ENCODE data around the gene PCDHB3.
"Not testable (repeated sequence)": the region's sequence is repeated elsewhere in the genome, so short reads cannot be mapped to it uniquely, and the experiment has no call there.

Gene PCDHB3

DNA sequence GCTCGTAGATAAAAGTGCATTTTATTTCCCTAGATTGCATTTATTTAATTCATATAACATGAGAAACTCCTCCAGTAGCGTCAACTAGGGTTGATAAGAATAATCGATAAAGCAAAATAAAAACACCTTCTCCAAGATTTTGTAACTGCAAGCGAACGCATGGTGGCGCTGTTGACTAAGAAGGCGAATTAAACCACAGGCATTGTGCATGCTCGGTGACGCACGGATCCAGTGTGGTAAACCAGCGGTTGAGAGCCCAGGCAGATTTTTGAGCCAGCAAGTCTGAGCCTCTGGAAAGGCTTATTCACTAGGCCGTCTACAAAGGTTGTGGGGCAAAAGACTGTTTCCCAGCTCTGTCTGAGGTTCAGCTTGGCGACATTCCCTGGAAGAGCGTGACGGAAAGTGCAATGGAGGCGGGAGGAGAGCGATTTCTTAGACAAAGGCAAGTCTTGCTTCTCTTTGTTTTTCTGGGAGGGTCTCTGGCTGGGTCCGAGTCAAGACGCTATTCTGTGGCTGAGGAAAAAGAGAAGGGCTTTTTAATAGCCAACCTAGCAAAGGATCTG lies at the start of gene PCDHB3:
PCDHB3 (plus strand) TSS at position 231 of the 563 bp plus-strand sequence; CDS start at position 408, 177 bp downstream.
- Mint-ChIP-seq H3K36me3 (no peaks in the 10 kb centered on the region), H3K27me3 (peaks cover 20% of the 10 kb centered on the region), H3K9me3 (peaks cover 6% of the 10 kb centered on the region), H3K4me3 (no peak within 1 kb of the TSS), H3K27ac (no peak within 1 kb of the TSS), H3K4me1 (no peaks in the 10 kb centered on the region)
- ATAC-seq: no peak

DNA sequence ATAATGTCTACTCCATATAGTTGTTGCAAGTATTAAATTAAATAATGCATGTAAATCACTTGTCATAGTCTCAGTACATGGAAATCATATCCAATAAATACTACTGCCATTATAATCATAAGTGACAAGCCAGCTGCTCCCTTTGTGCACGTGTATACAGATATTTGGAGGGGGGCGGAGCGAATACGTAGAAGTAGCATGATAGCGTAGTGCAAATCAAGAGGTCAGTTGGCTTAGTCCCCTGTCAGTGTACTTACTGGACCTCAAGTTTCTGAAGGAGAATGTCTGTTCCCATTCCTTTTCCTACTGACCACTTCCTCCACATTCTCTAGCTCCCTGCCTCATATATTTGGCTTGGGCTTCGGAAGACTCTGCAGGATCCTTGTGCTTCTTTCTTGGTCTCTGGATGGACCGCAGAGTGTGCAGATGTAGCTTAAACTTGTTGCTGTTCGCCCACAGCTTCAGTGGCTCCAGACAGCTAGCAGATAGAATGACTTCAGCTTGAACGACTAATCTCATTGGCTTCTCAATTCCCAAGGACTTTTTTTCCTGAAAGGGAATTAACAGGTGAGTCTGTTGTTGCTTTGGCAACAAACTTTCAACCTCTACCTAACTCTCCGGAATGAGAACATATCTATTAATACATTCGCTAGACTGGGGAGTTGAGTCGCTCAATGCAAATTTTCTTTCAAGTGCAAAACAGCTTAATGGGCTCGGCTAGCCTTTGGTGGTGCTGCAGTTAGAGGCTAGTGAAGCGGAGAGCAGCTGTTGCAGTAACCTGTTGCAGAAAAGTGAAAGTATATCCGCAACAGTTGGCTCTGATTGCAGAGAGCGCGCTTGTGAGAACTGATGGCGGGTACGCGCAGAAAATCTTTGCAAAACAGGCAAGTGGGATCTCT lies 49.4 kb upstream of the PCDHB3 start, which contains the start of gene PCDHB1:
PCDHB1 (plus strand) TSS at position 753 of the 899 bp plus-strand sequence; CDS start at position 850, 97 bp downstream.
- Mint-ChIP-seq H3K27ac (no peak within 1 kb of the TSS), H3K27me3 (peaks cover 15% of the 10 kb centered on the region)
- no peak for ATAC-seq

DNA sequence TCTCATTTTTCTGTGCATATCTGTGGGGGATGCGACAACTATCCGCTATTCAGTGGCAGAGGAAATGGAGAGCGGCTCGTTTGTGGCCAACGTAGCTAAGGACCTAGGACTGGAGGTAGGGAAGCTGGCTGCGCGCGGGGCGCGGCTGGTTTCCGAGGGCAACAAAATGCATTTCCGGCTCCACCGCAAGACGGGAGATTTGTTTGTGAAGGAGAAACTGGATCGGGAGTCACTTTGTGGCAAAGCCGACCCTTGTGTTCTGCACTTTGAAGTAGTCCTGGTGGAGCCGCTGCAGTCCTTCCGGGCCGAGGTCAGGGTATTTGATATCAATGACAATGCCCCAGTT lies 48.8 kb upstream of the PCDHB3 start:
- H3K4me3 Mint-ChIP-seq: no peak overlapping the region
- H3K27ac Mint-ChIP-seq: no peak overlapping the region
- no peak for ATAC-seq
- H3K27me3 Mint-ChIP-seq: peaks cover 11% of the 10 kb centered on the region
- no peaks in the 10 kb centered on the region for H3K9me3 Mint-ChIP-seq
- no peaks in the 10 kb centered on the region for H3K36me3 Mint-ChIP-seq
- H3K4me1 Mint-ChIP-seq: no peaks in the 10 kb centered on the region

More for the DNA sequence above, 49.4 kb upstream of the PCDHB3 start, which contains the start of gene PCDHB1:
- no peaks in the 10 kb centered on the region for H3K4me1 Mint-ChIP-seq
- no peak within 1 kb of the TSS for H3K4me3 Mint-ChIP-seq
- no peaks in the 10 kb centered on the region for H3K9me3 Mint-ChIP-seq
- H3K36me3 Mint-ChIP-seq: no peaks in the 10 kb centered on the region

- no peak overlapping the region for H3K4me3 Mint-ChIP-seq
- peaks cover 5% of the 10 kb centered on the region for H3K9me3 Mint-ChIP-seq
- no peaks in the 10 kb centered on the region for H3K36me3 Mint-ChIP-seq
- no peaks in the 10 kb centered on the region for H3K4me1 Mint-ChIP-seq
- H3K27me3 Mint-ChIP-seq: no peaks in the 10 kb centered on the region
- no peak overlapping the region for H3K27ac Mint-ChIP-seq
- ATAC-seq: no peak
Observed at GRCh38 chr5:141077826-141078225, 22.4 kb upstream of the PCDHB3 start.

- Mint-ChIP-seq H3K27me3 (peaks cover 13% of the 10 kb centered on the region), H3K4me3 (no peak overlapping the region), H3K9me3 (peaks cover 7% of the 10 kb centered on the region), H3K36me3 (no peaks in the 10 kb centered on the region), H3K27ac (no peak overlapping the region), H3K4me1 (no peaks in the 10 kb centered on the region)
- ATAC-seq: no peak
Observed at GRCh38 chr5:141082228-141082627, 18.0 kb upstream of the PCDHB3 start.

- no peak for ATAC-seq
- H3K27ac Mint-ChIP-seq: no peak overlapping the region
- peaks cover 7% of the 10 kb centered on the region for H3K9me3 Mint-ChIP-seq
- H3K27me3 Mint-ChIP-seq: peaks cover 13% of the 10 kb centered on the region
- H3K4me1 Mint-ChIP-seq: no peaks in the 10 kb centered on the region
- no peaks in the 10 kb centered on the region for H3K36me3 Mint-ChIP-seq
- peak overlapping the region; percentile 77 for H3K4me3 Mint-ChIP-seq
Observed at GRCh38 chr5:141084487-141084989, 15.7 kb upstream of the PCDHB3 start.

GRCh38 chr5:141094481-141095262 lies 5.6 kb upstream of the PCDHB3 start, which contains the start of gene PCDHB2:
Gene PCDHB2, plus strand, starts transcription at chr5:141094615. Its CDS starts 176 bp downstream, at chr5:141094791.
- no peak for ATAC-seq
- Mint-ChIP-seq H3K27me3 (peaks cover 51% of the 10 kb centered on the region), H3K4me3 (no peak within 1 kb of the TSS), H3K36me3 (no peaks in the 10 kb centered on the region), H3K27ac (no peak within 1 kb of the TSS), H3K4me1 (no peaks in the 10 kb centered on the region), H3K9me3 (peaks cover 16% of the 10 kb centered on the region)

DNA sequence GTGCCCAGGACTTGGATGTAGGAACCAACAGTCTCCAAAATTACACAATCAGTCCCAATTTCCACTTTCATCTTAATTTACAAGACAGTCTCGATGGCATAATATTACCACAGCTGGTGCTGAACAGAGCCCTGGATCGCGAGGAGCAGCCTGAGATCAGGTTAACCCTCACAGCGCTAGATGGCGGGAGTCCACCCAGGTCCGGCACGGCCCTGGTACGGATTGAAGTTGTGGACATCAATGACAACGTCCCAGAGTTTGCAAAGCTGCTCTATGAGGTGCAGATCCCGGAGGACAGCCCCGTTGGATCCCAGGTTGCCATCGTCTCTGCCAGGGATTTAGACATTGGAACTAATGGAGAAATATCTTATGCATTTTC lies 5.0 kb upstream of the PCDHB3 start:
- no peak overlapping the region for H3K27ac Mint-ChIP-seq
- no peak for ATAC-seq
- H3K36me3 Mint-ChIP-seq: no peaks in the 10 kb centered on the region
- no peak overlapping the region for H3K4me3 Mint-ChIP-seq
- H3K27me3 Mint-ChIP-seq: peaks cover 51% of the 10 kb centered on the region
- peaks cover 16% of the 10 kb centered on the region for H3K9me3 Mint-ChIP-seq
- H3K4me1 Mint-ChIP-seq: no peaks in the 10 kb centered on the region

DNA sequence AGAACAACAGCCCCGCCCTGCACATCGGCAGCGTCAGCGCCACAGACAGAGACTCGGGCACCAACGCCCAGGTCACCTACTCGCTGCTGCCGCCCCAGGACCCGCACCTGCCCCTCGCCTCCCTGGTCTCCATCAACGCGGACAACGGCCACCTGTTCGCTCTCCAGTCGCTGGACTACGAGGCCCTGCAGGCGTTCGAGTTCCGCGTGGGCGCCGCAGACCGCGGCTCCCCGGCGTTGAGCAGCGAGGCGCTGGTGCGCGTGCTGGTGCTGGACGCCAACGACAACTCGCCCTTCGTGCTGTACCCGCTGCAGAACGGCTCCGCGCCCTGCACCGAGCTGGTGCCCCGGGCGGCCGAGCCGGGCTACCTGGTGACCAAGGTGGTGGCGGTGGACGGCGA lies 4.1 kb upstream of the PCDHB3 start:
- ATAC-seq, H3K36me3 Mint-ChIP-seq, H3K27ac Mint-ChIP-seq, H3K4me3 Mint-ChIP-seq, H3K4me1 Mint-ChIP-seq: not testable (repeated sequence)
- H3K9me3 Mint-ChIP-seq: peaks cover 16% of the 10 kb centered on the region
- peaks cover 54% of the 10 kb centered on the region for H3K27me3 Mint-ChIP-seq

GRCh38 chr5:141096586-141096985 lies 3.7 kb upstream of the PCDHB3 start:
- Mint-ChIP-seq H3K27me3 (peaks cover 54% of the 10 kb centered on the region), H3K9me3 (peaks cover 16% of the 10 kb centered on the region)
- not testable (repeated sequence) for H3K27ac Mint-ChIP-seq, ATAC-seq, H3K36me3 Mint-ChIP-seq, H3K4me3 Mint-ChIP-seq, H3K4me1 Mint-ChIP-seq

DNA sequence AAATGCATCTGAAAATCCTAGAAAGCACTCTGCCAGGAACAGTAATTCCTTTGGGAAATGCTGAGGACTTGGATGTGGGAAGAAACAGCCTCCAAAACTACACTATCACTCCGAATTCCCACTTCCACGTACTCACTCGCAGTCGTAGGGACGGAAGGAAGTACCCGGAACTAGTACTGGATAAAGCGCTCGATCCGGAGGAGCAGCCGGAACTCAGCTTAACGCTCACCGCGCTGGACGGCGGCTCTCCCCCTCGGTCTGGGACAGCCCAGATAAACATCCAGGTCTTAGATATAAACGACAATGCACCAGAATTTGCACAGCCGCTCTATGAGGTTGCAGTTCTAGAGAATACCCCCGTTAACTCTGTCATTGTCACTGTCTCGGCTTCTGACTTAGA lies 786 bp downstream of the PCDHB3 start:
- Mint-ChIP-seq H3K27ac (no peak overlapping the region), H3K27me3 (peaks cover 19% of the 10 kb centered on the region), H3K36me3 (no peaks in the 10 kb centered on the region), H3K4me3 (no peak overlapping the region), H3K4me1 (no peaks in the 10 kb centered on the region), H3K9me3 (peaks cover 6% of the 10 kb centered on the region)
- no peak for ATAC-seq

GRCh38 chr5:141102070-141102469 lies 1.8 kb downstream of the PCDHB3 start:
- H3K9me3 Mint-ChIP-seq, H3K36me3 Mint-ChIP-seq, H3K4me3 Mint-ChIP-seq, ATAC-seq, H3K4me1 Mint-ChIP-seq, H3K27ac Mint-ChIP-seq: not testable (repeated sequence)
- H3K27me3 Mint-ChIP-seq: peaks cover 19% of the 10 kb centered on the region

GRCh38 chr5:141102471-141102870 lies 2.2 kb downstream of the PCDHB3 start:
- not testable (repeated sequence) for H3K9me3 Mint-ChIP-seq, ATAC-seq, H3K4me1 Mint-ChIP-seq, H3K4me3 Mint-ChIP-seq, H3K27ac Mint-ChIP-seq, H3K36me3 Mint-ChIP-seq
- peaks cover 19% of the 10 kb centered on the region for H3K27me3 Mint-ChIP-seq

- peaks cover 4% of the 10 kb centered on the region for H3K9me3 Mint-ChIP-seq
Observed at GRCh38 chr5:141105350-141105749, 5.1 kb downstream of the PCDHB3 start.

DNA sequence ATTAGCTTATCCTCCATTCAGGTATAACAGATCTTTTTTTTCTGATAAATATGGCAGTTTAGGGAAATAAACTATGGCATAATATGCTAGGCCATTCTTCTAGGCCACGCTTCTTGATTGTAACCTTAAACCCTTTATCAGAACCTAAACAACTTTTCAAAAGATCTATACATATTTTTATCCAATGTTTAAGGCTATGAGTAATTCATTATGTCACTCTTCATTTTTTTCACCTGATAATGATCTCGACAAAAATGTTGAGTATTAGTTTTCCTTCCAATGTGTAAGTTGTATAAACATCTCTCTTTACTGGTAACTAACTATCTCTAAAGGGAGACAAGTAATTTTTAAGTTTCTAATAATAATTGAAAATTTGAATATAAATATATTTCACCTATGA lies 19.0 kb downstream of the PCDHB3 start:
- Mint-ChIP-seq H3K4me3 (no peak overlapping the region), H3K4me1 (no peaks in the 10 kb centered on the region), H3K27me3 (peaks cover 23% of the 10 kb centered on the region), H3K9me3 (peaks cover 20% of the 10 kb centered on the region), H3K27ac (no peak overlapping the region), H3K36me3 (no peaks in the 10 kb centered on the region)
- no peak for ATAC-seq

More at GRCh38 chr5:141105350-141105749, 5.1 kb downstream of the PCDHB3 start:
- no peak overlapping the region for H3K27ac Mint-ChIP-seq
- peaks cover 5% of the 10 kb centered on the region for H3K27me3 Mint-ChIP-seq
- no peak for ATAC-seq
- no peaks in the 10 kb centered on the region for H3K36me3 Mint-ChIP-seq
- no peak overlapping the region for H3K4me3 Mint-ChIP-seq
- no peaks in the 10 kb centered on the region for H3K4me1 Mint-ChIP-seq

All from stimulated activated memory B cell treated with anti-CD40 and anti-IgM and Interleukin-4, amounts not matched to agents 10 μg/mL and 1 μg/mL and 100 μg/mL, for 72 hours (primary cell).